Keratinocyte (primary cell): Measurements from ENCODE around the gene MIPOL1. TPM values are rescaled to one million over a fixed set of nuclear protein-coding genes. Genes with fewer than 3 reads are reported as not detected.
"Not testable (repeated sequence)": the region's sequence is repeated elsewhere in the genome, so short reads cannot be mapped to it uniquely, and the experiment has no call there.

Experiments used
- DNase-seq: peaks from one replicate; pipeline ENCODE4 v3.0.0-alpha.2; 2011; ENCODE audit warnings: low read depth, missing footprints, low spot score
- FAIRE-seq: peaks from 2 replicates; lab custom pipeline; 2011; peaks lifted over from hg19 to GRCh38; lab: Jason Lieb, UNC
- H2AFZ ChIP-seq: 2 replicates; pipeline ENCODE4 v1.6.0; 2012; ENCODE audit warnings: low read length, control low read depth, inconsistent platforms; ENCODE audit not compliant: control insufficient read depth
- H3K27ac ChIP-seq: 2 replicates; pipeline ENCODE4 v1.5.1; 2011; ENCODE audit warnings: low read length; ENCODE audit not compliant: control insufficient read depth, insufficient read depth
- H3K27me3 ChIP-seq: 3 replicates; pipeline ENCODE4 v1.6.0; 2011; ENCODE audit warnings: low read length; ENCODE audit not compliant: control insufficient read depth, insufficient read depth; ENCODE audit errors: extremely low read depth
- H3K36me3 ChIP-seq, 2 experiments: 2 replicates in 1 of 2; 3 replicates in 1 of 2; pipeline ENCODE4 v1.5.1; 2011; ENCODE audit warnings: low read length in 2 of 2, mild to moderate bottlenecking in 1 of 2; ENCODE audit not compliant: control insufficient read depth in 2 of 2, insufficient read depth in 2 of 2; ENCODE audit errors: extremely low read depth in 1 of 2
- H3K4me1 ChIP-seq: 3 replicates; pipeline ENCODE4 v1.5.1; 2011; ENCODE audit warnings: low read length; ENCODE audit not compliant: control insufficient read depth, insufficient read depth; ENCODE audit errors: extremely low read depth
- H3K4me2 ChIP-seq: 3 replicates; pipeline ENCODE4 v1.6.0; 2011; ENCODE audit warnings: low read depth, low read length; ENCODE audit not compliant: control insufficient read depth, insufficient read depth; ENCODE audit errors: extremely low read depth
- H3K4me3 ChIP-seq, 3 experiments: fragments of 200-600 bp in 1 of 3; sonication (generic) in 1 of 3; 2 replicates in 2 of 3; 3 replicates in 1 of 3; pipeline ENCODE4 v1.5.1; 2011 to 2016; ENCODE audit warnings: low read length in 3 of 3, mild to moderate bottlenecking in 3 of 3, control low read depth in 2 of 3, inconsistent platforms in 1 of 3, low read depth in 1 of 3, mixed read lengths in 1 of 3, mixed run types in 1 of 3, moderate library complexity in 1 of 3; ENCODE audit not compliant: control insufficient read depth in 2 of 3, insufficient read depth in 2 of 3; ENCODE audit errors: extremely low read depth in 1 of 3
- H3K79me2 ChIP-seq: 2 replicates; pipeline ENCODE4 v1.6.0; 2012; ENCODE audit warnings: low read length; ENCODE audit not compliant: control insufficient read depth, insufficient read depth
- H3K9ac ChIP-seq: 3 replicates; pipeline ENCODE4 v1.6.0; 2011; ENCODE audit warnings: low read length; ENCODE audit not compliant: control insufficient read depth, insufficient read depth; ENCODE audit errors: extremely low read depth
- H3K9me1 ChIP-seq: 3 replicates; pipeline ENCODE4 v1.6.0; 2011; ENCODE audit warnings: low read length; ENCODE audit not compliant: control insufficient read depth, insufficient read depth; ENCODE audit errors: extremely low read depth
- H3K9me3 ChIP-seq: 2 replicates; pipeline ENCODE4 v1.5.1; 2012; ENCODE audit warnings: low read depth, low read length; ENCODE audit not compliant: control insufficient read depth
- H4K20me1 ChIP-seq: 3 replicates; pipeline ENCODE4 v1.6.0; 2011; ENCODE audit warnings: low read length; ENCODE audit not compliant: control insufficient read depth, insufficient read depth; ENCODE audit errors: extremely low read depth
- CTCF ChIP-seq, 3 experiments: IDR thresholded peaks in 1 of 3; conservative IDR thresholded peaks in 1 of 3; optimal IDR thresholded peaks in 1 of 3; 2 replicates in 2 of 3; 3 replicates in 1 of 3; pipeline versions ENCODE3 to v1.5.1; 2011; ENCODE audit warnings: low read length in 3 of 3, mild to moderate bottlenecking in 3 of 3, moderate library complexity in 2 of 3, control low read depth in 1 of 3, inconsistent platforms in 1 of 3; ENCODE audit not compliant: insufficient read depth in 2 of 3; ENCODE audit errors: extremely low read depth in 1 of 3
- EZH2 ChIP-seq: IDR thresholded peaks from one replicate; pipeline ENCODE4 v1.6.1; 2012; ENCODE audit warnings: inconsistent platforms, mild to moderate bottlenecking, low read length, moderate library complexity
- dilution Hi-C: fragments of 300-500 bp; cut with MboI; formaldehyde crosslinking; loops from one replicate; pipeline ENCODE4 v1.7.0; 2020; ENCODE audit warnings: low sequenced_read_pairs; ENCODE audit not compliant: extremely low pct_ligation_motif_present
- polyA plus RNA-seq, 5 experiments: library from polyadenylated mRNA; depleted of rRNA in 3 of 5; stranded (reverse) in 3 of 5; stranded (forward) in 1 of 5; unstranded in 1 of 5; fragments of >200 nt; gene quantifications; 1 replicate in 1 of 5; 2 replicates in 3 of 5; 3 replicates in 1 of 5; pipeline versions ENCODE4 v1.2.1 to v1.2.3, GENCODE V29; 2011 to 2012; ENCODE audit warnings: missing spikeins in 2 of 5, low read depth in 1 of 5, low replicate concordance in 1 of 5

The MIPOL1 gene
- polyA plus RNA-seq, 1 donor (not counting 4 experiments of a cell fraction or from before 2014, with no cell fraction given) = 10.9 TPM

GRCh38 chr14:37223947-37224474 lies 26.3 kb downstream of the MIPOL1 start:
- Histone ChIP-seq H3K36me3 (no peaks in the 10 kb centered on the region), H4K20me1 (no peaks in the 10 kb centered on the region), H3K27ac (no peak overlapping the region), H3K4me2 (no peak overlapping the region), H3K4me3 (no peak overlapping the region), H3K9ac (no peak overlapping the region), H3K9me3 (no peaks in the 10 kb centered on the region), H3K4me1 (peaks cover 4% of the 10 kb centered on the region), H2AFZ (no peak overlapping the region), H3K27me3 (no peaks in the 10 kb centered on the region), H3K79me2 (no peaks in the 10 kb centered on the region), H3K9me1 (no peaks in the 10 kb centered on the region)
- DNase-seq = no peak
- FAIRE-seq = peak; percentile 9
- dilution Hi-C loops = no loop called here
- TF ChIP-seq CTCF (optimal IDR thresholded peaks at IDR 0.05 in 1 of 3, IDR thresholded peaks at IDR 0.05 in 1 of 3, conservative IDR thresholded peaks at IDR 0.05 in 1 of 3; ENCODE audit: extremely low read depth in 1 of 3, insufficient read depth in 2 of 3, low read length in 3 of 3) = no peak
- no peak for TF ChIP-seq EZH2

- H4K20me1 ChIP-seq, H2AFZ ChIP-seq, H3K27me3 ChIP-seq, H3K36me3 ChIP-seq, FAIRE-seq, H3K79me2 ChIP-seq, H3K4me1 ChIP-seq, H3K9me3 ChIP-seq, H3K9me1 ChIP-seq, H3K27ac ChIP-seq, DNase-seq, H3K4me3 ChIP-seq, H3K9ac ChIP-seq, H3K4me2 ChIP-seq, dilution Hi-C loops: not testable (repeated sequence)
Observed at GRCh38 chr14:37225668-37226067, 27.9 kb downstream of the MIPOL1 start.
